GM18508 (cell line): ENCODE measurements around the gene ANXA5.
"Not testable (repeated sequence)": the region's sequence is repeated elsewhere in the genome, so short reads cannot be mapped to it uniquely, and the experiment has no call there.

ENCODE experiments used
- ATAC-seq: cut with Tn5 transposase; IDR thresholded peaks from one replicate; pipeline ENCODE4 v1.9.1; 2021; ENCODE audit warnings: moderate number of reproducible peaks; ENCODE audit not compliant: insufficient read depth, unreplicated experiment

The ANXA5 gene

GRCh38 chr4:121684016-121684415 is 12.8 kb downstream of the ANXA5 start:
- ATAC-seq, result no peak

GRCh38 chr4:121680571-121680970 is 16.2 kb downstream of the ANXA5 start:
- ATAC-seq, result no peak

- ATAC-seq, result no peak
These were observed 16.8 kb downstream of the ANXA5 start for GRCh38 chr4:121679951-121680350.

GRCh38 chr4:121679267-121679666 is 17.5 kb downstream of the ANXA5 start:
- ATAC-seq, result no peak

- ATAC-seq, result no peak
These were observed 19.3 kb downstream of the ANXA5 start for GRCh38 chr4:121677524-121677923.

GRCh38 chr4:121676345-121677075 is 20.3 kb downstream of the ANXA5 start:
- no peak for ATAC-seq

- ATAC-seq, result no peak
These were observed 21.1 kb downstream of the ANXA5 start for GRCh38 chr4:121675715-121676114.

GRCh38 chr4:121674696-121675095 is 22.1 kb downstream of the ANXA5 start:
- no peak for ATAC-seq

GRCh38 chr4:121674191-121674590 is 22.6 kb downstream of the ANXA5 start:
- ATAC-seq, result no peak

GRCh38 chr4:121669163-121669550 is 27.6 kb downstream of the ANXA5 start:
- no peak for ATAC-seq

- no peak for ATAC-seq
These were observed 28.2 kb downstream of the ANXA5 start for GRCh38 chr4:121668368-121669162.

- no peak for ATAC-seq
These were observed 30.6 kb downstream of the ANXA5 start for GRCh38 chr4:121666091-121666679.

GRCh38 chr4:121665371-121665770 is 31.4 kb downstream of the ANXA5 start:
- no peak for ATAC-seq

GRCh38 chr4:121662225-121662624 is 34.6 kb downstream of the ANXA5 start:
- no peak for ATAC-seq

- not testable (repeated sequence) for ATAC-seq
These were observed 36.4 kb downstream of the ANXA5 start for GRCh38 chr4:121660175-121660933.

- no peak for ATAC-seq
These were observed 38.7 kb downstream of the ANXA5 start for GRCh38 chr4:121658125-121658524.

GRCh38 chr4:121656269-121656641 is 40.5 kb downstream of the ANXA5 start:
- no peak for ATAC-seq

- no peak for ATAC-seq
These were observed 41.2 kb downstream of the ANXA5 start for GRCh38 chr4:121655320-121656268.

- ATAC-seq, result peak; percentile 92
These were observed 42.0 kb downstream of the ANXA5 start for GRCh38 chr4:121654738-121655137.

- no peak for ATAC-seq
These were observed 42.8 kb downstream of the ANXA5 start for GRCh38 chr4:121653986-121654385.
